GM13976 (cell line): Measurements from ENCODE around the gene SYT9.
"Not testable (repeated sequence)": the region's sequence is repeated elsewhere in the genome, so short reads cannot be mapped to it uniquely, and the experiment has no call there.

Experiments
- DNase-seq: peaks from one replicate; pipeline ENCODE4 v3.0.0; 2012; ENCODE audit warnings: low spot score
- in situ Hi-C: fragments of 300-500 bp; cut with MboI; formaldehyde crosslinking; loops from one replicate; pipeline ENCODE4 v1.12.0; 2022; ENCODE audit warnings: low sequenced_read_pairs, mixed read lengths, inconsistent platforms; ENCODE audit not compliant: unreplicated experiment
- TF ChIP-seq, protein P1 (sequence below): IDR thresholded peaks from 2 replicates; pipeline ENCODE4 v1.5.1; 2012; ENCODE audit warnings: borderline replicate concordance, mild to moderate bottlenecking; ENCODE audit not compliant: insufficient read depth; ENCODE audit errors: extremely low read depth, missing control alignments, control extremely low read depth

The SYT9 gene

GRCh38 chr11:7513234-7514098 is 261.8 kb downstream of the SYT9 start, which contains the start of gene PPFIBP2:
TSS of gene PPFIBP2 (plus strand) at chr11:7513999. CDS start at chr11:7549476, 35,477 bp downstream.
- DNase-seq, result peak; percentile 94
- TF ChIP-seq, protein P1, sequence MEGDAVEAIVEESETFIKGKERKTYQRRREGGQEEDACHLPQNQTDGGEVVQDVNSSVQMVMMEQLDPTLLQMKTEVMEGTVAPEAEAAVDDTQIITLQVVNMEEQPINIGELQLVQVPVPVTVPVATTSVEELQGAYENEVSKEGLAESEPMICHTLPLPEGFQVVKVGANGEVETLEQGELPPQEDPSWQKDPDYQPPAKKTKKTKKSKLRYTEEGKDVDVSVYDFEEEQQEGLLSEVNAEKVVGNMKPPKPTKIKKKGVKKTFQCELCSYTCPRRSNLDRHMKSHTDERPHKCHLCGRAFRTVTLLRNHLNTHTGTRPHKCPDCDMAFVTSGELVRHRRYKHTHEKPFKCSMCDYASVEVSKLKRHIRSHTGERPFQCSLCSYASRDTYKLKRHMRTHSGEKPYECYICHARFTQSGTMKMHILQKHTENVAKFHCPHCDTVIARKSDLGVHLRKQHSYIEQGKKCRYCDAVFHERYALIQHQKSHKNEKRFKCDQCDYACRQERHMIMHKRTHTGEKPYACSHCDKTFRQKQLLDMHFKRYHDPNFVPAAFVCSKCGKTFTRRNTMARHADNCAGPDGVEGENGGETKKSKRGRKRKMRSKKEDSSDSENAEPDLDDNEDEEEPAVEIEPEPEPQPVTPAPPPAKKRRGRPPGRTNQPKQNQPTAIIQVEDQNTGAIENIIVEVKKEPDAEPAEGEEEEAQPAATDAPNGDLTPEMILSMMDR, result peak; percentile 48
- in situ Hi-C loops, result loop anchor here (25.0 kb wide), 1 partner anchor 474 kb away; the partner anchor contains the start of gene EIF3F

- no peak for DNase-seq
- in situ Hi-C loops, result loop anchor here (25.0 kb wide), 1 partner anchor 473 kb away; the partner anchor contains the start of gene EIF3F
- TF ChIP-seq, protein P1, result no peak
Observed at GRCh38 chr11:7514099-7514591, 262.4 kb downstream of the SYT9 start.

- TF ChIP-seq, protein P1, result no peak
- in situ Hi-C loops, result loop anchor here (25.0 kb wide), 1 partner anchor 472 kb away; the partner anchor contains the start of gene EIF3F
- no peak for DNase-seq
Observed at GRCh38 chr11:7515447-7515886, 263.8 kb downstream of the SYT9 start.

GRCh38 chr11:7516475-7516874 is 264.8 kb downstream of the SYT9 start:
- in situ Hi-C loops, result loop anchor here (25.0 kb wide), 1 partner anchor 471 kb away; the partner anchor contains the start of gene EIF3F
- TF ChIP-seq, protein P1, result no peak
- no peak for DNase-seq

GRCh38 chr11:7517743-7518142 is 266.0 kb downstream of the SYT9 start:
- DNase-seq, result not testable (repeated sequence)

More at GRCh38 chr11:7517743-7518142, 266.0 kb downstream of the SYT9 start:
- in situ Hi-C loops, result loop anchor here (25.0 kb wide), 1 partner anchor 470 kb away; the partner anchor contains the start of gene EIF3F
